Measurements from ENCODE around the gene LDLRAP1.

GRCh38 chr1:25527226-25527846 lies 16.1 kb upstream of the LDLRAP1 start:
- TF ChIP-seq CTCF (IDR thresholded peaks at IDR 0.05) = no peak
- TF ChIP-seq POLR2A (IDR thresholded peaks at IDR 0.05) = no peak

Measured in thyroid gland (tissue), 4 donors.